Smooth muscle cell (in vitro differentiated cells): Measurements from ENCODE around the gene HPCAL4. TPM values are rescaled to one million over a fixed set of nuclear protein-coding genes. Genes with fewer than 3 reads are reported as not detected.
A peak's percentile ranks its signal among the peaks of the same experiment; 100 is the strongest.

Experiments
- DNase-seq: peaks from one replicate; lab custom pipeline; 2025; ENCODE audit not compliant: unreplicated experiment; lab: John Stamatoyannopoulos, UW
- H2AFZ ChIP-seq: fragments of 200-600 bp; sonication (generic); 2 replicates; pipeline ENCODE4 v1.6.0; 2016; ENCODE audit warnings: antibody characterized with exemption, low read depth, mild to moderate bottlenecking
- H3F3A ChIP-seq: fragments of 200-600 bp; sonication (generic); 2 replicates; pipeline ENCODE4 v1.6.0; 2017; ENCODE audit warnings: antibody characterized with exemption, low read depth
- H3K27ac ChIP-seq: fragments of 200-600 bp; sonication (generic); 2 replicates; pipeline ENCODE4 v1.5.1; 2016; ENCODE audit warnings: low read depth, mild to moderate bottlenecking
- H3K27me3 ChIP-seq: fragments of 200-600 bp; sonication (generic); 2 replicates; pipeline ENCODE4 v1.6.1; 2016; ENCODE audit warnings: low read depth, mild to moderate bottlenecking
- H3K36me3 ChIP-seq: fragments of 200-600 bp; sonication (generic); 2 replicates; pipeline ENCODE4 v1.5.1; 2016; ENCODE audit warnings: low read depth
- H3K4me1 ChIP-seq: fragments of 200-600 bp; sonication (generic); 2 replicates; pipeline ENCODE4 v1.5.1; 2016; ENCODE audit warnings: low read depth
- H3K4me2 ChIP-seq: fragments of 200-600 bp; sonication (generic); 2 replicates; pipeline ENCODE4 v1.6.0; 2016; ENCODE audit warnings: mild to moderate bottlenecking
- H3K4me3 ChIP-seq: fragments of 200-600 bp; sonication (generic); 2 replicates; pipeline ENCODE4 v1.5.1; 2016; ENCODE audit warnings: mild to moderate bottlenecking
- H3K79me2 ChIP-seq: fragments of 200-600 bp; sonication (generic); 2 replicates; pipeline ENCODE4 v1.6.0; 2016; ENCODE audit warnings: low read depth, mild to moderate bottlenecking
- H3K9ac ChIP-seq: fragments of 200-600 bp; sonication (generic); 2 replicates; pipeline ENCODE4 v1.6.0; 2016; ENCODE audit warnings: low read depth
- H3K9me3 ChIP-seq: fragments of 200-600 bp; sonication (generic); replicated peaks from 2 replicates; pipeline ENCODE4 v1.5.1; 2016; ENCODE audit warnings: low read depth
- H4K20me1 ChIP-seq: fragments of 200-600 bp; sonication (generic); 2 replicates; pipeline ENCODE4 v1.6.0; 2016; ENCODE audit warnings: low read depth
- CTCF ChIP-seq: fragments of 200-600 bp; sonication (generic); IDR thresholded peaks from 2 replicates; pipeline ENCODE4 v1.5.1; 2017; ENCODE audit warnings: borderline replicate concordance, mild to moderate bottlenecking, antibody characterized with exemption; ENCODE audit not compliant: insufficient read depth, poor library complexity, severe bottlenecking
- WGBS: methylation state at CpG from one replicate; pipeline ENCODE4 v1.1.7; 2016; ENCODE audit warnings: low lambda C conversion rate; 5-methylcytosine and 5-hydroxymethylcytosine counted together
- polyA plus RNA-seq: library from polyadenylated mRNA; unstranded; fragments of >200 nt; fragmentation: Nextera tagmentation; extraction: Ambion mirVana; gene quantifications from 2 replicates; pipeline ENCODE4 v1.2.1, GENCODE V29; 2016
- total RNA-seq: library from RNA; depleted of rRNA; stranded (reverse); fragments of >200 nt; gene quantifications from 2 replicates; pipeline ENCODE4 v1.2.3, GENCODE V29; 2014

The HPCAL4 gene
- total and polyA plus RNA-seq, 2 experiments from 2014 or later = 0.04 TPM; not detected in 1

- peaks cover 92% of the 10 kb centered on the region for H3K27me3 ChIP-seq
- H3K27ac ChIP-seq = no peak overlapping the region
- H4K20me1 ChIP-seq = no peaks in the 10 kb centered on the region
- peak overlapping the region; percentile 90 for H3K4me2 ChIP-seq
- no peaks in the 10 kb centered on the region for H3K4me1 ChIP-seq
- DNase-seq = no peak
- no peaks in the 10 kb centered on the region for H3F3A ChIP-seq
- H3K36me3 ChIP-seq = no peaks in the 10 kb centered on the region
- 14% methylated on average over 12 of the region's 12 CpGs for WGBS
- H2AFZ ChIP-seq = no peak overlapping the region
- TF ChIP-seq CTCF = peak; percentile 35
- no peaks in the 10 kb centered on the region for H3K79me2 ChIP-seq
- peak overlapping the region; percentile 52 for H3K4me3 ChIP-seq
- H3K9me3 ChIP-seq = no peaks in the 10 kb centered on the region
- H3K9ac ChIP-seq = no peak overlapping the region
Measured at GRCh38 chr1:39672551-39672947, 18.7 kb downstream of the HPCAL4 start.

DNA sequence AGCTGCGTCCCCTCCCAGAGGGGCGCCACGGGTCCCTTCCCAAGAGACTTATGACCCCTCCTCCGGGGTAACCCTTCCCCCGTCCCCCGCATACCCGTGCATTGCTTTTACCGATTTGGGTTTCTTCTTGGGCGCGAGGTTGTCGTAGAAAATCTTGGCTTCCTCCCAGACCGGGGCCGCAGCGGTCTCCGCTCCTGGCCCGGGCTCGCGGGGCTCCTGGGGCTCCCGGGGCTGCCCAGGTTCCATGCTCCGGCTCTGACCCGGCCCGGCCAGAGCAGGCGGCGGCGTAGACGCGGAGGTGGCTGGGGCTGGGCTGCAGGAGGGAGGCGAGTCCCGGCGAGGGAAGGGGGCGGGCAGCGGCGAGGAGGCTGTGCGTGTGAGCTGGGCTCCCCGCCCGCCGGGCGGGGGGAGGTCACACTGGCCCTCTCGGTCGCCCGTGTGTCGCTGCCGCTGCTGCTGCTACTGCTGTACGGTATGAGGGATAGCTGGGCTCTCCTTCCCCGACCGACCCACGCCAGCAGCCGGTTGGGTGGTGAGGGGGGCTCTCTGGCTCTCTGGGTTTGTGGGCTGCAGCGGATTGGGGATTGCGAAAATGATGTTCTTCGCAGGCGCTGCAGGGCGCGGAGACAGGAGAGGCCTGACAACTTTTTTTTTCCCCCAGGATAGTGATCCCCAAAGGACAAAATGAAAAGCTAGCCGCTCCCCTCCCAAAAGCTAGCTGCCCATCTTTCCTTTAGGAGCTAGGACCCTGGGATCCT, 19.3 kb downstream of the HPCAL4 start, which contains the start of gene NT5C1A:
Gene NT5C1A, minus strand, starts transcription at position 315 of the 758 bp plus-strand sequence. Its CDS starts 69 bp downstream, at position 246.
- no peak for DNase-seq

DNA sequence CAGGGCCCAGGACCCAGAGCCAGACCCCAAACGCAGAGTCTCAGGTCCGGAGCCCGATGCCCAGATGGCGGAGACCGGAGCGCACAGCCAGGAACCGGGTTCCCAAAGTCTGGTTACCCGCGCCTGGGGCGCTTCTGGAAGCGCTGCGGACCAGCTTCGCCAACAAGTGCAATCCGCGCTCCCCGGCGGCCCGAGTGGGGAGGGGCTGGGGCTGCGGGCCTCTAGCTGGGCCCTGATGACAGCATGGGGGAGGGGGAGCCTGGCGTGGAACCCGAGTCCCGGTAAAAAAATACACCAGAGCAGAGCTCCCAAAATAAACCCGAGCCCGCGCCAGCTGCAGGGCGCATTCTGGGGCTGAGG, 19.8 kb downstream of the HPCAL4 start:
- Histone ChIP-seq H3K27me3 (peaks cover 92% of the 10 kb centered on the region), H3K79me2 (no peaks in the 10 kb centered on the region)

More for the DNA sequence above, 19.3 kb downstream of the HPCAL4 start, which contains the start of gene NT5C1A:
- H3K4me3 ChIP-seq = peak within 1 kb of the TSS; percentile 52
- H3K4me2 ChIP-seq = peak within 1 kb of the TSS; percentile 90
- H3K9me3 ChIP-seq = no peaks in the 10 kb centered on the region
- no peak within 1 kb of the TSS for H2AFZ ChIP-seq
- H3K9ac ChIP-seq = no peak within 1 kb of the TSS
- H3K4me1 ChIP-seq = no peaks in the 10 kb centered on the region
- peaks cover 92% of the 10 kb centered on the region for H3K27me3 ChIP-seq
- no peak for TF ChIP-seq CTCF
- H3K27ac ChIP-seq = no peak within 1 kb of the TSS
- 3% methylated on average over 54 of the region's 55 CpGs for WGBS
- H3K79me2 ChIP-seq = no peaks in the 10 kb centered on the region
- H4K20me1 ChIP-seq = no peaks in the 10 kb centered on the region
- H3K36me3 ChIP-seq = no peaks in the 10 kb centered on the region
- no peaks in the 10 kb centered on the region for H3F3A ChIP-seq

More for the DNA sequence above, 19.8 kb downstream of the HPCAL4 start:
- no peaks in the 10 kb centered on the region for H4K20me1 ChIP-seq
- no peaks in the 10 kb centered on the region for H3K36me3 ChIP-seq
- no peak overlapping the region for H2AFZ ChIP-seq
- TF ChIP-seq CTCF = no peak
- no peaks in the 10 kb centered on the region for H3K4me1 ChIP-seq
- no peak for DNase-seq
- 12% methylated on average over 18 of the region's 26 CpGs for WGBS
- H3K27ac ChIP-seq = no peak overlapping the region
- no peaks in the 10 kb centered on the region for H3K9me3 ChIP-seq
- peak overlapping the region; percentile 52 for H3K4me3 ChIP-seq
- H3K4me2 ChIP-seq = peak overlapping the region; percentile 90
- H3F3A ChIP-seq = no peaks in the 10 kb centered on the region
- no peak overlapping the region for H3K9ac ChIP-seq
